Measurements from ENCODE around the gene CYB561D1. TPM values are rescaled to one million over a fixed set of nuclear protein-coding genes. Genes with fewer than 3 reads are reported as not detected.
"Not testable (repeated sequence)": the region's sequence is repeated elsewhere in the genome, so short reads cannot be mapped to it uniquely, and the experiment has no call there.

Gene CYB561D1, protein sequence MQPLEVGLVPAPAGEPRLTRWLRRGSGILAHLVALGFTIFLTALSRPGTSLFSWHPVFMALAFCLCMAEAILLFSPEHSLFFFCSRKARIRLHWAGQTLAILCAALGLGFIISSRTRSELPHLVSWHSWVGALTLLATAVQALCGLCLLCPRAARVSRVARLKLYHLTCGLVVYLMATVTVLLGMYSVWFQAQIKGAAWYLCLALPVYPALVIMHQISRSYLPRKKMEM
- total RNA-seq (2014; rRNA removed; shearing (Covaris generic)) = 3.5 and 5.5 TPM in 2 replicates

DNA sequence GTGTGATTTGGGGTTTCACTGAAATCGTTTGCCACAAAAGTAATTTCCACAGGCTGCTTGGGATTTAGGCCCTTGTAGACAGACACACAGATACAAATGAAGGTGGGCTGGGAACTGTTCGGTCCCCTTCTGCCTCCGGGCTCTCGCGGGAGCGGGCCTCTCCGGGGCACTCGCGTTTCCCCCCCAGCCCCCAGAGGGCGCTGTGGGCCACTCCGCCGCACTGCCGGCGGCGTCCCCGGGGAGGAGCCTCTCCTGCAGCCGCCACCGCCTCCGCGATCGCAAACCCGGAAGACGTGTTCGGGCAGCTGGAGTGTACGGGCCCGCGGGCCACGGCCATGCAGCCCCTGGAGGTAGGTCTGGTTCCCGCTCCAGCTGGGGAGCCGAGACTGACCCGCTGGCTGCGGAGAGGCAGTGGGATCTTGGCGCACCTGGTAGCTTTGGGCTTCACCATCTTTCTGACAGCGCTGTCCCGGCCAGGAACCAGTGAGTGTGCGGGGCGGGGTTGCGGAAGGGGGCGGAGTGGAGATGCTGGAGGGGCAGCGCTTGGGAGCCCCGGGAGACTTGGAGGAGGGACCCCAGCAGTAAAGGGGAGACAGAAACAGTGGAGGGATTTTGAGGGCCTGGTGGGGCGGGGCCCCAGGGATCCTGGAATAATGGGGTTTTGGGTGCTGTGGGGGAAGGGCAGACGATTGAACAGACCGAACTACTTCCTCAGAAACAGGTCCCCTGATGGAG, at the start of gene CYB561D1:
Gene CYB561D1, plus strand, starts transcription at position 290 of the 735 bp plus-strand sequence. Its CDS starts 46 bp downstream, at position 336.
- H3K9me3 ChIP-seq (replicated peaks) = no peaks in the 10 kb centered on the region; the same call in 1 of the 2 replicates
- H3K36me3 ChIP-seq = peaks cover 47% of the 10 kb centered on the region
- H3K27me3 ChIP-seq (replicated peaks) = no peaks in the 10 kb centered on the region
- DNase-seq (ENCODE audit: low read depth in 1 of 2, low spot score in 2 of 2) = peak; percentile 88 to 95
- H3K27ac ChIP-seq = peak within 1 kb of the TSS; percentile 30; the same call in 1 of the 2 replicates
- H3K4me1 ChIP-seq (replicated peaks) = peaks cover 5% of the 10 kb centered on the region
- peak within 1 kb of the TSS; percentile 94 for H3K4me3 ChIP-seq

DNA sequence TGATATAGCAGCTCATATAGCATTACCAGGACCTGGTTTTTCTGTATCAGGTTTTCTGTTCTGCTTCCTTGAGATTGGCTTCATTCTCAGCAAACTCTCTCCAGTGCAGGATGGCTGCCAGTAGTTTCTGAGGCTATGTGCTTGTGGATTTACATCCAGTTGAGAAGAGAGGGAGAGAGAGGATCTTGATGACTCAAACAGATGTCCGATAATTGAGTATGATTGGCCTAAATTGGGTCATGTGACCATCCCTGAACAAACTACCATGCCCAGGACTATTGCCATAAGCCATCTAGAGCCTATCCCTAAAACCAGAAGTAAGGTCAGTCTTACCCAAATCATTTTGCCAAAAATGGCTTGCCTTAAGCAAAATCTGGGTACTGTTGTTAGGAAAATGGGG, 49.5 kb upstream of the CYB561D1 start:
- Histone ChIP-seq H3K4me1 (replicated peaks) (no peaks in the 10 kb centered on the region), H3K36me3 (no peaks in the 10 kb centered on the region), H3K9me3 (replicated peaks) (no peaks in the 10 kb centered on the region; the same call in 1 of the 2 replicates), H3K27me3 (replicated peaks) (peaks cover 36% of the 10 kb centered on the region), H3K27ac (no peak overlapping the region), H3K4me3 (no peak overlapping the region)
- DNase-seq (ENCODE audit: low read depth in 1 of 2, low spot score in 2 of 2) = no peak

DNA sequence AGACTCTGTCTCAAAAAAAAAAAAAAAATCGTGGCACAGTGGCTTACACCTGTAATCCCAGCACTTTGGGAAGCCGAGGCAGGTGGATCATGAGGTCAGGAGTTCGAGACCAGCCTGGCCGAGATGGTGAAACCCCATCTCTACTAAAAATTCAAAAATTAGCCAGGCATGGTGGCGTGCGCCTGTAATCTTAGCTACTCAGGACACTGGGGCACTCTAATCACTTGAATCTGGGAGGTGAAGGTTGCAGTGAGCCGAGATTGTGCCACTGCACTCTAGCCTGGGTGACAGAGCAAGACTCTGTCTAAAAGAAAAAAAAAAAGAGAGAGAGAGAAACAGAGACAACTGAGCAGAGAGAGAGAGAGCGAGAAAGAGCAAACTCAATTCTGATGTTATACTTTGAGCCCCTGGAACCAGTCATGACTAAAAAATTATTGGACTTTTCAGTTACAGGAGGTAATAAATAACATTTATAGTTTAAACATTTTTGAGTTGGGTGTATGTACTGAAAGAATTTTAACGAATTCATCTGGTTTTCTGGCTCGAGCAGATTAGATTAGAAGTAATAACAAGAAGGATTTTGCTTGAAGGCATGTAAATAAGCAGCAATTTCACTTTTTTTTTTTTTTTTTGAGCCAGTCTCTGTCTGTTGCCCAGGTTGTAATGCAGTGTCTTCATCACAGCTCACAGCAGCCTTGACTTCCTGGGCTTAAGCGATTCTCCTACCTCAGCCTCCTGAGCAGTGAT, 47.8 kb upstream of the CYB561D1 start:
- H3K27me3 ChIP-seq (replicated peaks) = peaks cover 38% of the 10 kb centered on the region
- H3K36me3 ChIP-seq; H3K9me3 ChIP-seq (replicated peaks); DNase-seq (ENCODE audit: low read depth in 1 of 2, low spot score in 2 of 2); H3K4me3 ChIP-seq; H3K27ac ChIP-seq; H3K4me1 ChIP-seq (replicated peaks): not testable (repeated sequence)

DNA sequence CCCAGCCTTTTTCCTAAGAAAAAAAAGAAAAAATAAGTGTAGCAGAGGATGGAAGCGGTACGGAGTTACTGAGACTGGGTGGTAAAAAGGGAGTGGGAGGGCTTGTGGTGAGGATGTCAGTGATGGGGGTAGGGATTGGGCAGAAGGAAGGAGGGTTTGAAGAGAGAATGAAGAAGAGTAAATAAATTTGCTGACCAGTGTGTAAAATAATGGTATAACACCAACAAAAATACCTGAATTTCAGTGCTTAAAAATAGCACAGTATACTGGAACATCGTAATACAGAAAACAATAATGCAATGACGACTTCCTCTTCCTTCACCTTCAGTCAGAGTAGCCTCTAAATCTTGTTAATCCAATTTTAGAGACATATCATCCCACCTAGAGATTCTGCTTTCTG, 46.4 kb upstream of the CYB561D1 start:
- Histone ChIP-seq H3K36me3 (no peaks in the 10 kb centered on the region), H3K27me3 (replicated peaks) (peaks cover 30% of the 10 kb centered on the region)

DNA sequence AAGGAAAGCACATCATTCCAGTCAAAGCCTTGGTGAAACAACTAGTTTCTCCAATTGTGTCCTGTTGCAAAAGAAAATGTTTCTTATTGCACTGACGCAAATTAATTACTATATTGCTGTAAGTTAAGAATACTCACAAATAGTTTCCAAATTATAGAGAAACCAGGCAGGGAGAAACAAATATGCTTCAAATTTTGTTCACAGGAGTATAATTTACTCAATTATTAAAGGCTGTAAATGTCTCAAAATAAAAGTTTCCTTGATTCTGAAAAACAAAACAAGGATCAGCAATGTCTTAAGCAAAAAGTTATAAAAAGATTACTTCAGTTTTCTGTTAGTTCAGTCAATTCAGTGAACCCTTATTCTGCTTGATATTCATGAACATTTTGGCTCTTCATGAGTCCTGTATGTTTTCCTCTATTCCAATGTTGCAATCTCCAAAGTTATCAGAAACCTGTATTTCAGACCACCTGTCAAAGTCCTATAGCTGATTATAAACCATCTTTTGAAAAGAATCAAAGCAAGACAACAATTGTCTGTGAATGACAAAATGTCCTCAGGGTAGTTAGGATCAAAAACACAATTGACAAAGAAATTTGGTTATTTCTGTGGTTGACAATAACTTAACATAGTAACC, 39.3 kb upstream of the CYB561D1 start:
- Histone ChIP-seq H3K27ac (no peak overlapping the region), H3K9me3 (replicated peaks) (peaks cover 5% of the 10 kb centered on the region), H3K27me3 (replicated peaks) (peaks cover 13% of the 10 kb centered on the region), H3K4me1 (replicated peaks) (no peaks in the 10 kb centered on the region), H3K4me3 (no peak overlapping the region), H3K36me3 (no peaks in the 10 kb centered on the region)
- no peak for DNase-seq (ENCODE audit: low read depth in 1 of 2, low spot score in 2 of 2)

More for the DNA sequence above, 46.4 kb upstream of the CYB561D1 start:
- Histone ChIP-seq H3K4me3 (no peak overlapping the region), H3K4me1 (replicated peaks) (no peaks in the 10 kb centered on the region), H3K27ac (no peak overlapping the region), H3K9me3 (replicated peaks) (no peaks in the 10 kb centered on the region)
- no peak for DNase-seq (ENCODE audit: low read depth in 1 of 2, low spot score in 2 of 2)

DNA sequence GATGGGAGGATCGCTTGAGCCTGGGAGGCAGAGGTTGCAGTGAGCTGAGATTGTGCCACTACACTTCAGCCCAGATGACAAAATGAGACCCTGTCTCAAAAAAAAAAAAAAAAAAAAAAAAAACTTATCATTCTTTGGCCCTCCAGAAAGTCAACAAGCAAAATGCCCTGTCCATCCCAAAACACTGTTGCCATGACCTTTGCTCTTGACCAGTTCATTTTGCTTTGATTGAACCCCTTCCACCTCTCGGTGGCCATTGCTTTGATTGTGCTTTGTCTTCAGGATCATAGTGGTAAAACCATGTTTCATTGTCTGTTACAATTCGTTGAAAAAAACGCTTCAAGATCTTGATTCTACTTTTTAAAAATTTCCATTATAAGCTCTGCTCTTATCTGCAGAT, 36.1 kb upstream of the CYB561D1 start:
- DNase-seq (ENCODE audit: low read depth in 1 of 2, low spot score in 2 of 2) = no peak
- no peak overlapping the region for H3K27ac ChIP-seq

DNA sequence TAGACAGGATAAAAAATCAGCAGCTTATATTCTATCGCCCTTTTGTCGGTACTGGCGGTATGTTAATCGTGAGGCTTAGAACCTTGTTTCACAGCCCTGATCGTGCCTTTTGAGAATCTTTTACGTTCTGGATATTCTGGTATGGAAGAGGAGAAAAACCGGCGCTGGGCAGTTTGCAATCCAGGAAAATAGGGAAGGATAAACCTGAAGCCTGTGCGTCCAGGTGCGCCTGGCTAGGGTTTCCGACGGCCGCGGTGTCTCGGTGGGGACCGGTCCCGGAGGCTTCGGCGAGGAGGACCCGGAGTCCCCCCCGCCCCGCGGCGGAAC, 27.8 kb upstream of the CYB561D1 start:
- Histone ChIP-seq H3K36me3 (no peaks in the 10 kb centered on the region), H3K4me1 (replicated peaks) (peaks cover 11% of the 10 kb centered on the region), H3K27me3 (replicated peaks) (peaks cover 74% of the 10 kb centered on the region), H3K9me3 (replicated peaks) (peaks cover 6% of the 10 kb centered on the region), H3K4me3 (peak overlapping the region; percentile 38), H3K27ac (no peak overlapping the region)
- no peak for DNase-seq (ENCODE audit: low read depth in 1 of 2, low spot score in 2 of 2)

More for the DNA sequence above, 36.1 kb upstream of the CYB561D1 start:
- H3K27me3 ChIP-seq (replicated peaks) = peaks cover 15% of the 10 kb centered on the region
- H3K4me3 ChIP-seq = no peak overlapping the region
- peaks cover 5% of the 10 kb centered on the region for H3K9me3 ChIP-seq (replicated peaks)
- H3K36me3 ChIP-seq = no peaks in the 10 kb centered on the region
- H3K4me1 ChIP-seq (replicated peaks) = no peaks in the 10 kb centered on the region

DNA sequence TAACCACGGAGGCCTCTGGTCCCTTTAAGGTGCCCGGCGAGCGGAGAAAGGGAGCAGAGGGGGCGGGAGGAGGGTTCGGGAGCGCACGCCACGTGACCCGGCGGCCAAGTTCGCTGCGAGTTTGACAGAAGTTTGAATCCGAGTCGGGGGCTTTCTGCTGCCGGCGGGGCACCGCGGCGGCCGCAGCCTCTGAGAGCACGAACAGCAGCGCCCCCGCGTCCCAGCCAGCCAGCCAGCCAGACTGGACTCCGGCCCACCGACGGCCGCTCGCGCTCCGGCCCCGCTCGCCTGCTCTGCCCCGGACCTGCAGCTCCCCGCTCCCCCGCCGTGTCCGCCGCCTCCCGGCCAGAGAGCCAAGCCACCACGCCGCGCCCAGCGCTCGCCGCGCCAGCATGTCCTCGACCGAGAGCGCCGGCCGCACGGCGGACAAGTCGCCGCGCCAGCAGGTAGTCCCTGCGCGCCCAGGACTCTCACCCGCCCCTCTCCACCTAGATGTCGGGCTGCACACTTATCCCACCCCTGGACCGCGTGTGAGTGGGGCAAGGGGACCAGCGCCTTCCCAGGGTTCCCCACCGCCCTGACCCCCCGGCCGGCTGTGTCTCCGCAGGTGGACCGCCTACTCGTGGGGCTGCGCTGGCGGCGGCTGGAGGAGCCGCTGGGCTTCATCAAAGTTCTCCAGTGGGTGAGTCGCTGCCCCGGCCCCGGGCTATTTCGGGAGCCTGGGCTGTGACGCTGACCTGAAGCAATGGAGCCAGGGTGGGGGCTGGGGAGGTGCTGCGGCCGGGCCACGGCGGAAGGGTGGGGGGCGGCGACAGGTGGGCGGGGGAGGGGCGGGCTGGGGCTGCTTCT, 27.2 kb upstream of the CYB561D1 start, which contains the start of gene SYPL2:
Gene SYPL2, plus strand, starts transcription at position 95 of the 849 bp plus-strand sequence. Its CDS starts 298 bp downstream, at position 393.
- H3K27ac ChIP-seq = no peak within 1 kb of the TSS
- peak in 1 of 2 experiments; percentile 14 for DNase-seq (ENCODE audit: low read depth in 1 of 2, low spot score in 2 of 2)
- peaks cover 6% of the 10 kb centered on the region for H3K9me3 ChIP-seq (replicated peaks)
- H3K4me1 ChIP-seq (replicated peaks) = peaks cover 11% of the 10 kb centered on the region
- peaks cover 79% of the 10 kb centered on the region for H3K27me3 ChIP-seq (replicated peaks)
- no peaks in the 10 kb centered on the region for H3K36me3 ChIP-seq
- H3K4me3 ChIP-seq = peak within 1 kb of the TSS; percentile 38

DNA sequence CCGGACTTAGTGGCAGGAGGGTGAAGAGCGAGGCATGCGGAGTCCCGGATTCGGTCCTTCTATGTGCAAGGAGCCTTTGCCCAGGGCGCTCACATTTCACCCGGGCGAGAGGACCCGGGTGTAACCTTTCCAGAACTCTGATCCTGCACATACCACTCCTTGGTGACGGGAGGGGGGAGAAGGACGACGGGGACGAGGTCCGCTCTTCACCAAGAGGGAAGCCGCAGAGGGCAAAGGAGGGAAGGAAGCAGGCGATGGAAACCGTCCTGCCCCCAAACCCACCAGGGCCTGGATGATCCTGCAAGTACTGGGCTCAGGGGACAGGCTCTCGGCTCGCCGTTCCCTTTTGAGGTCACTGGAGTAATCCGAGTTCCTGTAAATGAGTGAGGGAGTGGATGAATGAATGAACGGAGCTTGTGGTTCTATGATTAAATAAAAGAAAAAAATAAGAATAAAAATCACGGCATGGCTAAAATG, 26.6 kb upstream of the CYB561D1 start:
- no peak for DNase-seq (ENCODE audit: low read depth in 1 of 2, low spot score in 2 of 2)
- H3K27ac ChIP-seq = no peak overlapping the region
- H3K4me1 ChIP-seq (replicated peaks) = peaks cover 11% of the 10 kb centered on the region
- H3K36me3 ChIP-seq = no peaks in the 10 kb centered on the region
- no peak overlapping the region for H3K4me3 ChIP-seq
- peaks cover 6% of the 10 kb centered on the region for H3K9me3 ChIP-seq (replicated peaks)
- H3K27me3 ChIP-seq (replicated peaks) = peaks cover 85% of the 10 kb centered on the region

DNA sequence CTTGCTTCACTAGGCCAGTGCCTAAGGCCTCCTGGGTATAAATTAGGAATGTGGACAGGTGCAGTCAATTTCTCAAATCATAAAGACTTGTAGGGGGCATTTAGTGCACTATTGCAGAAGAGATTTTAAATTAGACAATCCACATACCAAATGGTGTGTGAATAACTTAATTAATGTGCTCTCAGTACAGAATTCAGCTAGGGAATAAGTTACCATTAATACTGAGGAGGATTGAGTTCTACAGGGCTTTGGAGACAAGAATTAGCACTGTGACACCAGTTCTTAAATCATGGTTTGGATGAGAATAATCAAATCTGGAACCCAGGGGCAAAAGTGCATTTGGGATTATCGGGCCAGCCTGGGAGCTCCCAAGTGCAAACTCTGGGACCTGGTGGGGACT, 25.8 kb upstream of the CYB561D1 start:
- Histone ChIP-seq H3K9me3 (replicated peaks) (peaks cover 6% of the 10 kb centered on the region), H3K27ac (no peak overlapping the region), H3K4me3 (no peak overlapping the region), H3K27me3 (replicated peaks) (peaks cover 86% of the 10 kb centered on the region), H3K4me1 (replicated peaks) (peaks cover 11% of the 10 kb centered on the region), H3K36me3 (no peaks in the 10 kb centered on the region)
- DNase-seq (ENCODE audit: low read depth in 1 of 2, low spot score in 2 of 2) = no peak

DNA sequence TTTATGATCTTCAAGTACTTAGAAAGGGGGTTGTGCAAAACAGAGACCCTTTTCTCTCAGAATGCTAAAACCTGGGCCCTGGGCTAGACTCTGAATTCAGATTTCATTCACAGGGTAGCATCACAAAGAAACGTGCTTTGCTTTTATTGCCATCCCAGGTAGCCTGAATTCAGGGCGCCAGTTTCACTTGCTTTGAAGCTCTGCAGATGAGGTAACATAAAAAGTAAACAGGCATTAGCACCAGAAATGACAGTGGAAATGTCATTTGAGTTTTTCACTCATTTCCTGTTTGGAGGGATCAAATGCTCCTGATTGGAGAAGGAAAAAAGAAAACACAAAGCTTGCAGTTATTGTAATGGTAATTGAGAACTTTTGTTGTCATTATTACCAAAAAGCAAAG, 25.0 kb upstream of the CYB561D1 start:
- no peak overlapping the region for H3K27ac ChIP-seq
- peaks cover 83% of the 10 kb centered on the region for H3K27me3 ChIP-seq (replicated peaks)
- H3K36me3 ChIP-seq = no peaks in the 10 kb centered on the region
- H3K4me1 ChIP-seq (replicated peaks) = peaks cover 11% of the 10 kb centered on the region
- H3K4me3 ChIP-seq = no peak overlapping the region
- H3K9me3 ChIP-seq (replicated peaks) = peaks cover 6% of the 10 kb centered on the region
- DNase-seq (ENCODE audit: low read depth in 1 of 2, low spot score in 2 of 2) = no peak

DNA sequence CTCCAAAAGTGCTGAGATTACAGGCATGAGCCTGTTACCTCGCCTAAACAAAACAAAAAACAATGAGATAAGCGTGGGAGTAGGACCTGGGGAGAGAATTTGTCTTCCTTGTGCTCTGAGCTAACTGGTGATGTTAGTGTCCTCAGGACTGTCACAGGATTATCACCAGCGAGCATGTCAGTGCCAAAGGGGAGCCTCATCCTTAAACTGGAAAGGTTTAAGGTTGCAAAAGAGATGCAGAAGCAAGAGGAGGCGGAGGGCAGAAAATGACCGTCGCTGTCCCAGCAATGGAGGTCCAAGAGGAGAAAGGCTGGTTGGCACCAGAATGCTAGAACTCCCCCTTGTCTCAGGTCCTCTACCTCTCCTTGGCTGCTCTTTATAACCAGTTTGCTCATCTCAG, 23.6 kb upstream of the CYB561D1 start:
- Histone ChIP-seq H3K9me3 (replicated peaks) (peaks cover 6% of the 10 kb centered on the region), H3K4me1 (replicated peaks) (peaks cover 11% of the 10 kb centered on the region), H3K36me3 (no peaks in the 10 kb centered on the region), H3K27ac (no peak overlapping the region), H3K27me3 (replicated peaks) (peaks cover 70% of the 10 kb centered on the region), H3K4me3 (no peak overlapping the region)
- no peak for DNase-seq (ENCODE audit: low read depth in 1 of 2, low spot score in 2 of 2)

DNA sequence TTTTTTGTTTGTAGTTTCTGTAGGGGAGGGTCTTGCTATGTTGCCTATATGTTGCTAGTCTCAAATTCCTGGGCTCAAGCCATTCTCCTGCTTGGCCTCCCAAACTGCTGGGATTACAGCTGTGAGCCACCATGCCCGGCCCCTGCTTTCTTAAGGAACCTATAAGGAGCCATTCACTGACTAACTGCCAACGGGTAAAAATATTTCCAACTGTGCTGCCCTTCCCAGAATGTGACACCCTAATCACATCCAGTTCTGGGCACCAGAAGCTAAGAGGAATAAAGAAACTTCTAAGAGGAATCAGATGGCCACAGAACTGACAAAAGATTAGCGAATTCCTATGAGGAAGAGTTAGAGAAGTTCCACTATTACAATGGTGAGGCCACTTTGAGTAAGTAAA, 21.1 kb upstream of the CYB561D1 start:
- Histone ChIP-seq H3K27me3 (replicated peaks) (peaks cover 61% of the 10 kb centered on the region), H3K36me3 (no peaks in the 10 kb centered on the region), H3K27ac (no peak overlapping the region), H3K9me3 (replicated peaks) (no peaks in the 10 kb centered on the region; the same call in 1 of the 2 replicates), H3K4me1 (replicated peaks) (no peaks in the 10 kb centered on the region), H3K4me3 (no peak overlapping the region)
- no peak for DNase-seq (ENCODE audit: low read depth in 1 of 2, low spot score in 2 of 2)
